Measurements from ENCODE around the gene HDAC4. TPM values are rescaled to one million over a fixed set of nuclear protein-coding genes. Genes with fewer than 3 reads are reported as not detected.

HDAC4 gene
- total and polyA plus RNA-seq, 2 experiments from 2014 or later: 8.1 to 41.8 TPM

GRCh38 chr2:239290618-239291474 lies 110.0 kb downstream of the HDAC4 start:
- Histone ChIP-seq H3K9me2 (ENCODE audit: insufficient read depth) (no peaks in the 10 kb centered on the region), H3K79me2 (replicated peaks; ENCODE audit: insufficient read depth) (peaks cover 77% of the 10 kb centered on the region), H3K4me2 (peak overlapping the region; percentile 73), H3K36me3 (ENCODE audit: insufficient read depth) (no peaks in the 10 kb centered on the region), H3F3A (replicated peaks; ENCODE audit: low read depth) (peaks cover 4% of the 10 kb centered on the region; the same call in 1 of the 2 replicates), H3K4me1 (ENCODE audit: insufficient read depth) (peaks cover 50% of the 10 kb centered on the region), H3K27ac (ENCODE audit: low read depth) (peak overlapping the region; percentile 94), H3K27me3 (ENCODE audit: insufficient read depth) (no peaks in the 10 kb centered on the region), H3K4me3 (peak overlapping the region; percentile 30; the same call in 1 of the 2 replicates), H4K20me1 (replicated peaks; ENCODE audit: insufficient read depth) (no peaks in the 10 kb centered on the region; the same call in 1 of the 2 replicates), H2AFZ (no peak overlapping the region)
- no peaks in the 10 kb centered on the region for H3K36me3 Mint-ChIP-seq (ENCODE audit: low read depth)
- H3K9me3 Mint-ChIP-seq: no peaks in the 10 kb centered on the region
- peak overlapping the region; percentile 46; the same call in 2 of the 3 replicates for H3K4me3 Mint-ChIP-seq
- peaks cover 85% of the 10 kb centered on the region for H3K4me1 Mint-ChIP-seq
- TF ChIP-seq NANOG (IDR thresholded peaks at IDR 0.05; ENCODE audit: borderline replicate concordance): no peak
- TF ChIP-seq CTCF (conservative IDR thresholded peaks at IDR 0.05; ENCODE audit: low read depth in 2 of 2): 0 out of 4 replicates have a peak, but pooled peaks of 1 of the 2 experiments have one; percentile 14
- H3K27me3 Mint-ChIP-seq (ENCODE audit: insufficient read depth, low read depth, poor library complexity): peaks cover 24% of the 10 kb centered on the region
- H3K27ac Mint-ChIP-seq: peak overlapping the region; percentile 94
- DNase-seq (ENCODE audit: low spot score) (peak; percentile 36), ATAC-seq (peak; percentile 46)

GRCh38 chr2:239289545-239289944 lies 111.3 kb downstream of the HDAC4 start:
- H3K36me3 ChIP-seq (ENCODE audit: insufficient read depth): no peaks in the 10 kb centered on the region
- ATAC-seq (no peak), DNase-seq (ENCODE audit: low spot score) (no peak)
- no peak overlapping the region for H3K27ac ChIP-seq (ENCODE audit: low read depth)
- no peaks in the 10 kb centered on the region; the same call in 1 of the 2 replicates for H3F3A ChIP-seq (replicated peaks; ENCODE audit: low read depth)
- H3K9me2 ChIP-seq (ENCODE audit: insufficient read depth): no peaks in the 10 kb centered on the region
- H2AFZ ChIP-seq: no peak overlapping the region
- no peaks in the 10 kb centered on the region for H3K27me3 ChIP-seq (ENCODE audit: insufficient read depth)
- TF ChIP-seq STAT1 (IDR thresholded peaks at IDR 0.05; ENCODE audit: unreplicated experiment) (no peak), EZH2 (IDR thresholded peaks at IDR 0.05; ENCODE audit: low read depth, unreplicated experiment) (no peak), NANOG (IDR thresholded peaks at IDR 0.05; ENCODE audit: borderline replicate concordance) (no peak), JUNB (IDR thresholded peaks at IDR 0.05; ENCODE audit: unreplicated experiment) (no peak), ETS1 (IDR thresholded peaks at IDR 0.05) (no peak), EZH2phosphoT487 (IDR thresholded peaks at IDR 0.05; ENCODE audit: unreplicated experiment) (no peak), CREB1 (CRISPR knock-in tag; IDR thresholded peaks at IDR 0.05; ENCODE audit: low read depth) (no peak), ZNF331 (CRISPR knock-in tag; IDR thresholded peaks at IDR 0.05; ENCODE audit: low read depth) (no peak), POLR2AphosphoS5 (IDR thresholded peaks at IDR 0.05; ENCODE audit: low read depth) (no peak), ZNF114 (CRISPR knock-in tag; IDR thresholded peaks at IDR 0.05) (no peak), CTCF (conservative IDR thresholded peaks at IDR 0.05; ENCODE audit: low read depth in 2 of 2) (no peak)
- Mint-ChIP-seq H3K27ac (peak overlapping the region; percentile 41), H3K4me1 (peaks cover 87% of the 10 kb centered on the region), H3K4me3 (no peak overlapping the region), H3K9me3 (no peaks in the 10 kb centered on the region), H3K27me3 (ENCODE audit: insufficient read depth, low read depth, poor library complexity) (peaks cover 25% of the 10 kb centered on the region), H3K36me3 (ENCODE audit: low read depth) (no peaks in the 10 kb centered on the region)
- H3K79me2 ChIP-seq (replicated peaks; ENCODE audit: insufficient read depth): peaks cover 87% of the 10 kb centered on the region
- H3K4me1 ChIP-seq (ENCODE audit: insufficient read depth): peaks cover 40% of the 10 kb centered on the region
- H4K20me1 ChIP-seq (replicated peaks; ENCODE audit: insufficient read depth): no peaks in the 10 kb centered on the region; the same call in 1 of the 2 replicates
- no peak overlapping the region for H3K4me2 ChIP-seq
- H3K4me3 ChIP-seq: no peak overlapping the region

Data from GM23338 (cell line).